BE2C (cell line): ENCODE measurements around the gene FXYD4.
"Not testable (repeated sequence)": the region's sequence is repeated elsewhere in the genome, so short reads cannot be mapped to it uniquely, and the experiment has no call there.

Experiments
- DNase-seq: peaks from one replicate; pipeline ENCODE4 v3.0.0-alpha.2; 2020
- H3K27me3 ChIP-seq: fragments of 250-450 bp; sonication (Bioruptor Pico); 2 replicates; pipeline ENCODE4 v1.5.1; 2020; ENCODE audit warnings: mild to moderate bottlenecking
- H3K36me3 ChIP-seq: fragments of 250-450 bp; sonication (Bioruptor Pico); 2 replicates; pipeline ENCODE4 v1.5.1; 2020; ENCODE audit warnings: mild to moderate bottlenecking
- H3K4me1 ChIP-seq: fragments of 250-450 bp; sonication (Bioruptor Pico); 2 replicates; pipeline ENCODE4 v1.5.1; 2020
- H3K4me3 ChIP-seq: 2 replicates; pipeline ENCODE4 v1.5.1; 2011; ENCODE audit warnings: low read depth, low read length
- H3K9me3 ChIP-seq: fragments of 250-450 bp; sonication (Bioruptor Pico); 2 replicates; pipeline ENCODE4 v1.5.1; 2020
- TF ChIP-seq, protein P1 (sequence below): IDR thresholded peaks from 2 replicates; pipeline ENCODE4 v1.5.1; 2012; ENCODE audit warnings: mild to moderate bottlenecking, low read depth, low read length

FXYD4 gene

DNA sequence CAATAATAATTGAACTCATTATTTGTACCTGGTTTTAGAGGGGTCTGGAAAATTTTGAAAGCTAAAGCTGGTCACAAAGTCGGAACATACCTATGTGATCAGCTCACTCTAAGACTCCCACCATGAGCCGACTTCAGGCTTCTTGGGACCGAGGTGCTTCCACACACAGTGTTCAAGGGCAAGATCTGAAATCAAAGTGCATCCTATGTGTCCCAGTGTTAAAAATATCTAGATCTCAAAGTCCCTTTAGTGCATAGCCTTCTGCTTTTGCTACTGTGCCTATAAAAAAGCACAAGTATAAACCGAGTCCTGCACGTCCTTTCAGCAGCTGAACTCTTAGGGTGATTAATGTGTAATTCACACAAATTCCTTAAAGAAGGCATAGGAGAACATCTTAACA, 43.5 kb upstream of the FXYD4 start:
- Histone ChIP-seq H3K9me3 (no peaks in the 10 kb centered on the region), H3K36me3 (no peaks in the 10 kb centered on the region), H3K27me3 (no peaks in the 10 kb centered on the region), H3K4me3 (no peak overlapping the region), H3K4me1 (no peaks in the 10 kb centered on the region)
- TF ChIP-seq, protein P1, sequence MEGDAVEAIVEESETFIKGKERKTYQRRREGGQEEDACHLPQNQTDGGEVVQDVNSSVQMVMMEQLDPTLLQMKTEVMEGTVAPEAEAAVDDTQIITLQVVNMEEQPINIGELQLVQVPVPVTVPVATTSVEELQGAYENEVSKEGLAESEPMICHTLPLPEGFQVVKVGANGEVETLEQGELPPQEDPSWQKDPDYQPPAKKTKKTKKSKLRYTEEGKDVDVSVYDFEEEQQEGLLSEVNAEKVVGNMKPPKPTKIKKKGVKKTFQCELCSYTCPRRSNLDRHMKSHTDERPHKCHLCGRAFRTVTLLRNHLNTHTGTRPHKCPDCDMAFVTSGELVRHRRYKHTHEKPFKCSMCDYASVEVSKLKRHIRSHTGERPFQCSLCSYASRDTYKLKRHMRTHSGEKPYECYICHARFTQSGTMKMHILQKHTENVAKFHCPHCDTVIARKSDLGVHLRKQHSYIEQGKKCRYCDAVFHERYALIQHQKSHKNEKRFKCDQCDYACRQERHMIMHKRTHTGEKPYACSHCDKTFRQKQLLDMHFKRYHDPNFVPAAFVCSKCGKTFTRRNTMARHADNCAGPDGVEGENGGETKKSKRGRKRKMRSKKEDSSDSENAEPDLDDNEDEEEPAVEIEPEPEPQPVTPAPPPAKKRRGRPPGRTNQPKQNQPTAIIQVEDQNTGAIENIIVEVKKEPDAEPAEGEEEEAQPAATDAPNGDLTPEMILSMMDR: no peak
- DNase-seq: no peak

DNA sequence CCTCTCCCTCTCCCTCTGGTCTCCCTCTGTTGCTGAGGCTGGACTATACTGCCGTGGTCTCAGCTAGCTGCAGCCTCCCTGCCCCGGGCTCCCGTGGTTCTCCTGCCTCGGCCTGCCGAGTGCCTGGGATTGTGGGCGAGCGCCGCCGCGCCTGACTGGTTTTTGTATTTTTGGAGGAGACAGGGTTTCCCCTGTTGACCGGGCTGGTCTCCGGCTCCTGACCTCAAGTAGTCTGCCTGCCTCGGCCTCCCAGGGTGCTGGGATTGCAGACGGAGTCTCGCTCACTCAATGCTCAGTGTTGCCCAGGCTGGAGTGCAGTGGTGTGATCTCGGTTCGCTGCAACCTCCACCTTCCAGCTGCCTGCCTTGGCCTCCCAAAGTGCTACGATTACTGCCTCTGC, 42.6 kb upstream of the FXYD4 start:
- not testable (repeated sequence) for DNase-seq, H3K4me3 ChIP-seq, H3K4me1 ChIP-seq, H3K36me3 ChIP-seq, H3K9me3 ChIP-seq, H3K27me3 ChIP-seq

DNA sequence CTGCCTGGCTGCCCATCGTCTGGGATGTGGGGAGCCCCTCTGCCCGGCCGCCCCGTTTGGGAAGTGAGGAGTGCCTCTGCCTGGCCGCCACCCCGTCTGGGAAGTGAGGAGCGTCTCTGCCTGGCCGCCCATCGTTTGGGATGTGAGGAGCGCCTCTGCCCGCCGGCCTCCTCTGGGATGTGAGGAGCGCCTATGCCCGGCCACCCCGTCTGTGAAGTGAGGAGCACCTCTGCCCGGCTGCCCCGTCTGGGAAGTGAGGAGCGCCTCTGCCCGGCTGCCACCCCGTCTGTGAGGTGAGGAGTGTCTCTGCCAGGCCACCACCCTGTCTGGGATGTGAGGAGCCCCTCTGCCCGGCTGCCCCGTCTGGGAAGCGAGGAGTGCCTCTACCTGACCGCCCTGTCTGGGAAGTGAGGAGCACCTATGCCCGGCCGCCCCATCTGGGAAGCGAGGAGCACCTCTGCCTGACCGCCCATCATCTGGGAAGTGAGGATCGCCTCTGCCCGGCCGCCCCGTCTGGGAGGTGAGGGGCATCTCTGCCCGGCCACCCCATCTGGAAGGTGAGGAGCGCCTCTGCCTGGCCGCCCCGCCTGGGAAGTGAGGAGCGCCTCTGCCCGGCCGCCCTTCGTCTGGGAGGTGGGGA, 42.1 kb upstream of the FXYD4 start:
- H3K4me1 ChIP-seq, DNase-seq, H3K4me3 ChIP-seq, H3K9me3 ChIP-seq, H3K36me3 ChIP-seq, H3K27me3 ChIP-seq: not testable (repeated sequence)

- not testable (repeated sequence) for H3K9me3 ChIP-seq, H3K36me3 ChIP-seq, H3K4me1 ChIP-seq, H3K27me3 ChIP-seq, H3K4me3 ChIP-seq, DNase-seq
Observed at GRCh38 chr10:43330049-43330823, 41.2 kb upstream of the FXYD4 start.

DNA sequence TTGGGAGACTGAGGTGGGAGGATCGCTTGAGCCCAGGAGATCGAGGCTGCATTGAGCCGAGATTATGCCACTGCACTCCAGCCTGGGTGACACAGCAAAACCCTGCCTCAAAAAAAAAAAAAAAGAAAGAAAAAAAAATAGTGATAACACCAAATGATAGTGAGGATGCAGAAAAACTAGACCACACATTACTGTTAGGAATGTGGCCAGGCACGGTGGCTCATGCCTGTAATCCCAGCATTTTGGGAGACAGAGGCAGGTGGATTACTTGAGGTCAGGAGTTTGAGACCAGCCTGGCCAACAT, 40.7 kb upstream of the FXYD4 start:
- H3K4me3 ChIP-seq, H3K9me3 ChIP-seq, H3K36me3 ChIP-seq, DNase-seq, H3K4me1 ChIP-seq, H3K27me3 ChIP-seq: not testable (repeated sequence)

DNA sequence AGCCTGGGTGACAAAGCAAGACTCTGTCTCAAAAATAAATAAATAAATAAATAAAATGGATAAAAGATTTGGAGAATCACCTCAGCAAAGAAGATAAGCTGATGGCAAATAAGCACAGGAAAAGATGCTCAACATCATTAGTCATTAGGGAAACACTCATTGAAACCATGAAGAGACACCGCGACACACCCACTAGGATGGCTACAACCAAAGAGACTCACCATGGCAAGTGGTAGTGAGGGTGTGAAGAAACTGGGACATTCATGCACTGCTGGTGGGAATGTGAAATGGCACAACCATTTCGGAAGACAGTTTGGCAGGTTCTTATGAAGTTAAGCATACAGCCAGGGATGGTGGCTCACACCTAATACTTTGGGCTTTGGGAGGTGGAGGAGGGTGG, 37.8 kb upstream of the FXYD4 start:
- H3K27me3 ChIP-seq: no peaks in the 10 kb centered on the region
- DNase-seq: no peak
- TF ChIP-seq, protein P1: no peak

DNA sequence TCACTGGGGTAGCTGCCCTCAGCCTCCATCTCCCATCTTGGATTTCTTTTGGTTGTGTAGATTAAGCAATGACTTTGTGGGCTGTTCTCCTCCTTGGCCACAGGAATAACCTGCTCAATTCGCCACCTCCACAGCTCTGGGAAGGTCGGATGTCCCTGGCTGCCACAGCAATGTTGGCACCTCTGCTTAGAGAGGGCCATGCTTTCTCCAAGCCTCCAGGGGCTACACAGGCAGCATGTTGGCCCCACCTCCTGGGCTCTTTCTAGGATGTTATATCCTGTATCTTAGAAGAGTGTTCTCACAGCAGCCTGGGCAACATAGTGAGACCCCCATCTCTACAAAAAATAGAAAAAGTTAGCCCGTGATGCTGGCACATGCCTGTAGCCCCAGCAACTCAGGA, 35.4 kb upstream of the FXYD4 start:
- no peak overlapping the region for H3K4me3 ChIP-seq
- no peaks in the 10 kb centered on the region for H3K4me1 ChIP-seq
- TF ChIP-seq, protein P1: no peak
- H3K36me3 ChIP-seq: no peaks in the 10 kb centered on the region
- H3K9me3 ChIP-seq: no peaks in the 10 kb centered on the region
- H3K27me3 ChIP-seq: peaks cover 4% of the 10 kb centered on the region; the same call in 1 of the 2 replicates
- no peak for DNase-seq

More for the DNA sequence above, 37.8 kb upstream of the FXYD4 start:
- H3K36me3 ChIP-seq: no peaks in the 10 kb centered on the region
- H3K4me3 ChIP-seq: no peak overlapping the region
- H3K9me3 ChIP-seq: no peaks in the 10 kb centered on the region
- no peaks in the 10 kb centered on the region for H3K4me1 ChIP-seq

DNA sequence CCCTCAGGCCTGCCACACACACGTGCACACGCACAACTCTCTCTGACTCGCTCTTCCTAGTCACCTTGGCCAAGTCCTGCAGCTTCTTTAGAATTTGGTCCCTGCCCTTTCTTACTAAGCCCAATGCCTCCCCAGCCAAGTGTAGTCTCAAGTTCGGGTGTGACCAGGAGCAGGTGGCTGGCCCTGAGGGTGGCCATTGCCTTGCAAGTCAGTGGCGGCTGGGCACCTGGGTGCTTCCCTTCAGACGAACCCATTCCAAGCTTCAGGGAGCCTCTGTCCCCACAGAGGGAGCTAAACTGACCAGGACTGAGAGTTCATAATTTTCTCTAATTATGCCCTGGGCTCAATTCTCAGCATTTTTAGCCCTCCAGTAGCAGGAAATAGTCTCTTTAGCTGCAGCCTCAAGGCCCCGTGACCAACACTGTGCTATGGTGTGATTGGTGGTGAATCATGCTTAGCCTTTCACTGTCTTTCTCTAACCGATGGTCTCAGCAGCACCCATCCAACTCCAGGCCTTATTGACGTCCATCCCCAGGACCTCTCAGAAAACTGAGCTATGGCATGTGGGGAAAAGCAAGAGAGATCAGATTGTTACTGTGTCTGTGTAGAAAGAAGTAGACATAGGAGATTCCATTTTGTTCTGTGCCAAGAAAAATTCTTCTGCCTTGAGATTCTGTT, 34.7 kb upstream of the FXYD4 start:
- no peak for DNase-seq
- Histone ChIP-seq H3K4me3 (no peak overlapping the region), H3K36me3 (no peaks in the 10 kb centered on the region), H3K27me3 (peaks cover 4% of the 10 kb centered on the region; the same call in 1 of the 2 replicates), H3K4me1 (no peaks in the 10 kb centered on the region), H3K9me3 (no peaks in the 10 kb centered on the region)
- TF ChIP-seq, protein P1: no peak

- not testable (repeated sequence) for H3K27me3 ChIP-seq, H3K4me3 ChIP-seq, H3K4me1 ChIP-seq, DNase-seq, H3K36me3 ChIP-seq, H3K9me3 ChIP-seq
Observed at GRCh38 chr10:43337536-43337935, 33.9 kb upstream of the FXYD4 start.
